ENCODE data around the gene MORN1.

The MORN1 gene

DNA sequence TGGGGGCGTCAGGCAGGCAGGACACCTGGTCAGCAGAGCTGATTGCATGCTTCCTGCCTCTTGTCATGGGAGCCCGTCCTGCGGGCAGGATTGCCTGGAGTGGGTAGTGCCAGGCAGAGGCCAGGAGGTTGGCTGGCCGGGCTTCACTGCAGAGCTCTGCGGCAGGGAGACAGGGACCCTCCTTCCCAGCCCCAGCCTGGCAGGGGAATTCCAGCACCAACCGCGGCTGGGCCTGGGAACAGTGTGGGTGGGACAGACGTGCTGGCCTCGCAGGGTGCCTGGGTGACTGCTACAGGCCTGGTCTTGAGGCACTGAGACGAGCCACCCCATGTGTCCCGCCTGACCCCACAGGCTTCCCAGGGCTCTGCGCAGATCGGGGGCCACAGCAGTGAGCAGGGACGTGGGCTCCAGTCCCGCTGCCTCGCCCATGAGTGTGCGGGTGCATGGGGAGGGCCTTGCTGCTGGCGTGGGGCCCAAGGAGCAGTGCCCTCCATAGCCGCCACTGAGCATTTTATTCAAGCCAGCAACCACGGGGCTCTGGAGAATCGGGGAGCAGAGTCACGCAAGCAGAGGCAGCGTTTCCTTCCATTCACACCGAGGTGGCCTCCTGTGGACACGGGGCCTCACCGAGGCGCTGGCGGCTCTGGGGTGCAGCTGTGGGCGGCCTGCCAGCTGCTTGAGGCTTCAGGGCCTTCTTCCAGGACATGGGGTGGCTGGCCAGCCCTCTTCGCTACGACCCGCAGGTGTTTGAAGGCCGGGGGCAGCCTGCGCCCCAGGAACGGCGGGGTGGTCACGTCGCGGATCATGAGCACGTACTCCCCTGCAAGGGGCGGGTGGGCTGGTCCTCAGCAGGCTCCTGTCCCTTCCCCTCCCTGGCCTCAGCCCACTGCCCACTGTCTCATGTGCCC is 70.3 kb downstream of the MORN1 start:
- TF ChIP-seq, protein P1, sequence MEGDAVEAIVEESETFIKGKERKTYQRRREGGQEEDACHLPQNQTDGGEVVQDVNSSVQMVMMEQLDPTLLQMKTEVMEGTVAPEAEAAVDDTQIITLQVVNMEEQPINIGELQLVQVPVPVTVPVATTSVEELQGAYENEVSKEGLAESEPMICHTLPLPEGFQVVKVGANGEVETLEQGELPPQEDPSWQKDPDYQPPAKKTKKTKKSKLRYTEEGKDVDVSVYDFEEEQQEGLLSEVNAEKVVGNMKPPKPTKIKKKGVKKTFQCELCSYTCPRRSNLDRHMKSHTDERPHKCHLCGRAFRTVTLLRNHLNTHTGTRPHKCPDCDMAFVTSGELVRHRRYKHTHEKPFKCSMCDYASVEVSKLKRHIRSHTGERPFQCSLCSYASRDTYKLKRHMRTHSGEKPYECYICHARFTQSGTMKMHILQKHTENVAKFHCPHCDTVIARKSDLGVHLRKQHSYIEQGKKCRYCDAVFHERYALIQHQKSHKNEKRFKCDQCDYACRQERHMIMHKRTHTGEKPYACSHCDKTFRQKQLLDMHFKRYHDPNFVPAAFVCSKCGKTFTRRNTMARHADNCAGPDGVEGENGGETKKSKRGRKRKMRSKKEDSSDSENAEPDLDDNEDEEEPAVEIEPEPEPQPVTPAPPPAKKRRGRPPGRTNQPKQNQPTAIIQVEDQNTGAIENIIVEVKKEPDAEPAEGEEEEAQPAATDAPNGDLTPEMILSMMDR (conservative IDR thresholded peaks at IDR 0.05; ENCODE audit: low read depth): no peak
- DNase-seq (ENCODE audit: low spot score): no peak
- POLR2A ChIA-PET (ENCODE audit: low non-redundant PET): no interaction called here
- peak overlapping the region; percentile 70 for H3K27ac ChIP-seq
- CTCF ChIA-PET: interaction anchor here (0.5 to 0.7 kb wide), 4 partner anchors 31 to 182 kb away, joined by 3 read pairs; no protein-coding TSS in a partner anchor

DNA sequence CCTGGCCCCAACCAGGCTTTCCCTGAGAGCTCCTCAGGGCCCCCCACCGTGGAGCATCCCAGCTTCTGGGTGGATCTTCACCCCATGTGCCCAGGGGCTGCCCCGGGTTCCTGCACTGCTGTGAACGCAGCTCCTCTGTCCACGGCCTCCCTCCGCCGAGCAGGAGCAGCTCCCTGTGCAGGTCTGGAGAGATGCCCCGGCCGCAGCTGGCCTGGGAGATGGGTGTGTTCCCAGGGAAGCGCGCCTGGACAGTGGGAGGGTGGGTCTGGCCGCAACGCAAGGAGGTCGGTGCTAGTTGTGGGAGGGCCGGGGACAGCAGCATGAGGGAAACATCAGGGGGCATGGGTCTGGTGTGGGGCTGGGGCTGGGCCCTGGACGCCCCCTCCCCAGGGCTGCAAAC is 71.3 kb downstream of the MORN1 start:
- no peak for DNase-seq (ENCODE audit: low spot score)
- CTCF ChIA-PET: interaction anchor here (0.6 kb wide), 1 partner anchor 146 kb away, joined by 4 read pairs; no protein-coding TSS in a partner anchor
- TF ChIP-seq, protein P1 (conservative IDR thresholded peaks at IDR 0.05; ENCODE audit: low read depth): no peak

DNA sequence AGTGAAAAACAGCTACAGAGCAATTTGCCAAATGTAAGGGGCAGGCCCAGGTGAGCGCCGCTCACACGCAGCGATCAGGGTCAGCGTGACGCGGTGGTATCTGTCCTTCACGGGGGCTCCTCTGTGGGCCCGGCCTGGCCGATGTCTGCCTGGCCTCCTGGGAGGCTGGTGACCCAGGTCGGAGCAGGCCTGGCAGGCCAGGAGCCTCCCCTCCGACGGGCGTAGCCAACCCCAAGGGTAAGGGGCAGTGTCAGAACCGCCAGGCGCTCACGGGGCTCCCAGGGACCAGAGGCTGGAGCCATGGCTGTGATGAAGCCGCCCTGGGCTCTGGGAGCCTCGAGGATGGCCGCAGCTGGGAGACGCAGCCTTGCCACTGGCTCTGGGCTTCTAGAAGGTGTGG is 72.1 kb downstream of the MORN1 start:
- peak overlapping the region; percentile 13 for H3K27ac ChIP-seq
- ChIA-PET CTCF (no interaction called here), POLR2A (ENCODE audit: low non-redundant PET) (no interaction called here)
- DNase-seq (ENCODE audit: low spot score): no peak
- TF ChIP-seq, protein P1 (conservative IDR thresholded peaks at IDR 0.05; ENCODE audit: low read depth): no peak

More for the DNA sequence above, 71.3 kb downstream of the MORN1 start:
- POLR2A ChIA-PET (ENCODE audit: low non-redundant PET): no interaction called here
- no peak overlapping the region for H3K27ac ChIP-seq

DNA sequence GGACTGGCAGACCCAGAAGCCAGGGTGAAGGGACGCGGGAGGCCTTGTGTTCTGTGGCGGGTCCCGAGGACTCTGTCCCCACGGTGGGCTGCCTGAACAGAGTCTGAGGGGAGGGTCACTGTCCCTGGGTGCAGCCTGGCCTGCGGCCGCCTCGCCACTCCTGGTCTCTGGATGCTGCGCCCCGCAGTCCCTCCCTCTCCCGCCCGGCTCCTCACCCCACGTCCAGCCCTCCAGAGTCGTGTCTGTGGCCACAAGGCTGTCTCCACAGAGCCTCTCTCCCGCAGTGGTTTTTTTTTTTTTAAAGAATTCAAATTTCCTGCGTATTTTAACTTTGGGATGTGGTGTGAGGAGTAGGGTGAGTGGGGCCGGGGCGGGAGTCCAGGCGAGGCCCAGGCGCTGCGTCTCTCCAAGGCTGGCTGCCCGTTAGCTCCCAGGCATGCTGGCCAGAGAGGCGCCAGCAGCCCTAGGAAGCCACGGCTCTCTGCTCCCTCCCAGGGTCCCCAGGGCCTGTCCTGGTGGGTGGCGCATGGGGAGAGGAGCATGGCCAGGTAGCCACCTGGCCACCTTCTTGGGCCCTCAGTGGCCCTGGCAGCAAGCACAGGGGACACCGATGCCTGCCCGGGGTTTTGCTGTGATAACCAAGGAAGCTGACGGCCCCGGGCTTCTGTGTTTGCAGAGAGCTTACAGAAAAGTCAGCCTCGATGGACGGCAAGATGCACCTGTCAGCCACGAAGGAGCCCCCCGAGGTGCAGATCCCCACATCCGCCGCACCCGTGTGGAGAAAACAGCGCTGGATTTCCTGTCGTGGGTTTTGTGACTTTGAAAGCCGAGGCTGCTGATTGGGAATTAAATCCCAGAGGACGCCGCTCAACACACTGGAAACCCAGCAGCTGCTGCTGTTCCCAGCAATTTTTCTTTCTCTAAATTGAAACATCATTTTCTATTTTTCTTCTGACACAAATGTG is 72.8 kb downstream of the MORN1 start:
- TF ChIP-seq, protein P1 (conservative IDR thresholded peaks at IDR 0.05; ENCODE audit: low read depth): no peak
- DNase-seq (ENCODE audit: low spot score): no peak
- peak overlapping the region; percentile 13 for H3K27ac ChIP-seq
- CTCF ChIA-PET: no interaction called here
- POLR2A ChIA-PET (ENCODE audit: low non-redundant PET): no interaction called here

DNA sequence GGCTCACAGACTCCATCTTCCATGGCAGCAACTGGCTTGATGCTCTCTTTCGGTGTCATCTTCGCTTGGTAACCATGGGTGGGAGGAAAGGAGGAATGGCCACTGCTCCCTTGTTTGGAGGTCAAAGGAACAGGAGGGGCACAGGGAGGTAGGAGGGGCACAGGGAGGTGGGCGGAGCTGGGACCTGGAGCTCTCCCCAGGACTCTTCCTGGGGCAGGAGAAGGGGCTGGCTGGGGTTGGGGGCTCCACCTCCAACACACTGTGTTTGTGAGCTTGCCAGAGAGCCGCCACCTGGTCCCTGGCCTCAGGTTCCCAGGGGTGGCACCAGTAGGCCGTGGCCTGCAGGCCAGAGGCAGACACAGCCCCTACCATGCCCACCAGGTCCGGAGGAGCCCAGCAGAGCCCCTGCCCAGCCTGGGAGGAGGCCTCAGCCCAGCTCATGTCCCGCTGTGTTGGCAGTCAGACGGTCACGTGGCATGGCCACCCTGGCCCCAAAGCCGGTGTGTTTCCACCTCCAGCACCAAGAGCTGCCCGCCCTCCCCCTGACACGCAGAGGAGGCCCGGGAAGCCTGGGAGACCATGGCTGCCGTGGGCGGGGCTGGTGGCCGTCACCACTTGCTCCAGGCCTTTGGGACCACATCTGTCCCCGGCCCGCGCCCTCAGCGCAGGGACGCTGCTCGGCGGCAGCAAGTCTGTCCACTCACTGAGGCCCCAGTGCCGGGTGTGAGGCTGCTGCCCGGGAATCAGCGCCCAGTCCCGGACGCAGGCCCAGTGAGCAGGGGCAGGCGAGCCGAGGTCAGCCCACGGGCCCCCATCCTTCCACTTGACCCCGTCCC is 73.9 kb downstream of the MORN1 start:
- H3K27ac ChIP-seq: peak overlapping the region; percentile 88
- DNase-seq (ENCODE audit: low spot score): no peak
- POLR2A ChIA-PET (ENCODE audit: low non-redundant PET): no interaction called here
- CTCF ChIA-PET: interaction anchor here (2.6 kb wide), 1 partner anchor 122 kb away, joined by 12 read pairs; the partner anchor contains the start of gene FAAP20
- TF ChIP-seq, protein P1 (conservative IDR thresholded peaks at IDR 0.05; ENCODE audit: low read depth): no peak

Data from RWPE1 (cell line).